HFF-Myc (cell line): ENCODE data around the gene LDLRAD4.

Source experiments
- DNase-seq: peaks from one replicate; pipeline ENCODE4 v3.0.0-alpha.2; 2011; ENCODE audit warnings: low read depth; ENCODE audit errors: extremely low read depth
- H3K4me3 ChIP-seq: replicated peaks from 2 replicates; pipeline ENCODE4 v1.5.1; 2011; ENCODE audit warnings: low read depth, mild to moderate bottlenecking, control low read depth, low read length
- TF ChIP-seq, protein P1 (sequence below): IDR thresholded peaks from 2 replicates; pipeline ENCODE4 v1.5.1; 2012; ENCODE audit warnings: mild to moderate bottlenecking, low read depth, low read length, control low read depth; ENCODE audit errors: missing control alignments

LDLRAD4 gene

DNA sequence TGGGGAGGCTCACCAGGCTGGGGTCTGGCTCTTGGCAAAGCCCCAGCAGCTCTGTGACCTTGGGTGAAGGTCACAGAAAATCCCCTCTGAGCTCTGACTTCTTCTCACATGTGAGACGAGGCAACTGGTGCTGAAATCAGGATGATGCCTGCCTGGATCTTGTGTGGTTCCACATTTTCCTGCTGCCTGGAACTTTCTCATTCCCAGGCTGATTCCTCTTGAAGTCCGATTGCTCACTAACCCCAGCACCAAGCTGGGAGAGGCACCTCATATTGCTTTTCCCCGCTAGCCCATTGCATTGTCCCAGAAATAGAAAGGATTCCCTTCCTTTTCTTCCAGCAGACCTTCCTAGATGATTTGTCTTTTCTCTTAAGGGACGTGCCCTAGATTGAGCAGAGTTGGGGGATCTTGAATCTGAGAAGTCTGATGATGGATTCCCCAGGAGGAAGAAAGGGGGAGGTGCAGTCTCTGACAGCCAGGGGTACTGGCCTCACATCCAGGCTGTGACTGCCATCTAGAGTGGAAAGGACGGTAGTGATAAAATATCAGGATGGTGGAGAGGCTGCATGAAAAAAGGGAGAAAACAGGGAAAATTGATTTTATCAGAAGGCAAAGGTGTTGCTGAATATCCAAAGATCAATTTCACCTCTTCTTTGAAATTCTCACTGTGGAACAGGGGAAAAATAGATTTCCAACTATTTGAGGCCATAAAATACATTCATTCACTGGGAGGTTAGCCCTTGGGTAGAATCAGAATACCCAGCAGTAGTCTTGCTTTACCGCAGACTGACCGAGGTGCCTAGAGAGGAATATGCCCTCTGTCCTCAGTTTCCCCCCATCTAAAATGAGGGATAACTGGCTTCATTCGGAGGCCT is 411.5 kb downstream of the LDLRAD4 start:
- no peak for DNase-seq
- H3K4me3 ChIP-seq, result no peak overlapping the region
- TF ChIP-seq, protein P1, sequence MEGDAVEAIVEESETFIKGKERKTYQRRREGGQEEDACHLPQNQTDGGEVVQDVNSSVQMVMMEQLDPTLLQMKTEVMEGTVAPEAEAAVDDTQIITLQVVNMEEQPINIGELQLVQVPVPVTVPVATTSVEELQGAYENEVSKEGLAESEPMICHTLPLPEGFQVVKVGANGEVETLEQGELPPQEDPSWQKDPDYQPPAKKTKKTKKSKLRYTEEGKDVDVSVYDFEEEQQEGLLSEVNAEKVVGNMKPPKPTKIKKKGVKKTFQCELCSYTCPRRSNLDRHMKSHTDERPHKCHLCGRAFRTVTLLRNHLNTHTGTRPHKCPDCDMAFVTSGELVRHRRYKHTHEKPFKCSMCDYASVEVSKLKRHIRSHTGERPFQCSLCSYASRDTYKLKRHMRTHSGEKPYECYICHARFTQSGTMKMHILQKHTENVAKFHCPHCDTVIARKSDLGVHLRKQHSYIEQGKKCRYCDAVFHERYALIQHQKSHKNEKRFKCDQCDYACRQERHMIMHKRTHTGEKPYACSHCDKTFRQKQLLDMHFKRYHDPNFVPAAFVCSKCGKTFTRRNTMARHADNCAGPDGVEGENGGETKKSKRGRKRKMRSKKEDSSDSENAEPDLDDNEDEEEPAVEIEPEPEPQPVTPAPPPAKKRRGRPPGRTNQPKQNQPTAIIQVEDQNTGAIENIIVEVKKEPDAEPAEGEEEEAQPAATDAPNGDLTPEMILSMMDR, result peak; percentile 70

DNA sequence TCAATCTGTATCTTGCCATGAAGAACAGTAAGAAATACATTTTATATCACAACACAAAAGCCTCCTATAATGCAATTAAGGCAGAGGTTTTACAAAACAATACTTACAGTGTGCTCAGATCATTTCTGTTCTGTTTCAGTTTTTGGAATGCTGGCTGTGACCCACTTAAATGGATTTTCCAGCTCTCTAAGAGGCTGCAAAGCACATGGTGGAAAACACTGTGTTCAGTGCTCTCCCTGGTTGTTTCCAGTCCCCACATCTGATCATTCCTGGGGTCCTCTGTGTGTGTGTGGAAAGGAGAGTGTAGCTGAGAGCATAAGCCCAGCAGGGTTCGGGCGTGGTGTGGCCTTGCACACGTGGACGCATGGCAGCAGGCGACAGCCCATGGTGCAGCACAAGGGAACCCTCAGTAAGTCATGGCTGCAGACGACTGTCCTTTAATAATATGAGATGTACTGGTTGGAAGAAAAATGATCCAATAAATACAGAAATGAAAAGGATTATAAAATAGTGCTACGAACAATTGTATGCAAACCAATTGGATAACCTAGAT is 412.2 kb downstream of the LDLRAD4 start:
- TF ChIP-seq, protein P1, result no peak
- no peak overlapping the region for H3K4me3 ChIP-seq
- DNase-seq, result no peak

DNA sequence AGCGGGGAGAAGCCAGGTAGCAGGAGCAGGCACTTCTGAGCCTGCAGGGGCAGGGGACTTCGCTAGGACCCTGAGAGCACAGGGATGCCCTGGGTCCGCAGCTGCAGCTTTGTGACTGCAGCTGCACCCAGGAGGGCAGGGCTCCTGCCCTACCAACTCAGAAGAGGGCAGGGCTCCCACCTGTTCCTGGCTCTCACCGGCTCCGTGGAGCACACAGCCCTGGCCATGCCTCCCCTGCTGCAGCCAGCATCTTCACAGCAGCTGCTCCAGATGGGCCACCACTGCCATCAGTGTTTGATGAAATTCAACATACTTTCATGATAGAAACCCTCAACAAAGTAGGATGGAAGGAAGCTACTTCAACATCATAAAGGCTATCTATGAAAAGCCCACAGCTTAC is 415.1 kb downstream of the LDLRAD4 start:
- H3K4me3 ChIP-seq, result no peak overlapping the region
- DNase-seq, result no peak
- TF ChIP-seq, protein P1, result no peak

DNA sequence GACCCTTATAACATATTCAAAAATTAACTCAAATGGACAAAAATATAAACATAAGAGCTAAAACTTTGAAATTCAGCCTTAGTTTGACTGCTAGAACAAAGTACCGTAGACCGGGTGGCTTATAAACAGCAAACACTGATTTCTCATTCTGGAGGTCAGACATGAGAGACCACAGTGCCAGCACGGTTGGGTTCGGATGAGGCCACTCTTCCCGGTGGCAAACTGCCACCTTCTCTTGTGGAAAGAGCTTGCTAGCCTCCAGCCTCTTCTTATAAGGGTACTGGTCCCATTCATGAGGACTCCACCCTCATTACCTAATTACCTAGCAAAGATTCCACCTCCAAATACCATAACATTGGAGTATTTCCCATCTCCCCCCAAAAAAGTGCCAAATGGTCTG is 416.5 kb downstream of the LDLRAD4 start:
- TF ChIP-seq, protein P1, result no peak
- H3K4me3 ChIP-seq, result no peak overlapping the region
- no peak for DNase-seq

DNA sequence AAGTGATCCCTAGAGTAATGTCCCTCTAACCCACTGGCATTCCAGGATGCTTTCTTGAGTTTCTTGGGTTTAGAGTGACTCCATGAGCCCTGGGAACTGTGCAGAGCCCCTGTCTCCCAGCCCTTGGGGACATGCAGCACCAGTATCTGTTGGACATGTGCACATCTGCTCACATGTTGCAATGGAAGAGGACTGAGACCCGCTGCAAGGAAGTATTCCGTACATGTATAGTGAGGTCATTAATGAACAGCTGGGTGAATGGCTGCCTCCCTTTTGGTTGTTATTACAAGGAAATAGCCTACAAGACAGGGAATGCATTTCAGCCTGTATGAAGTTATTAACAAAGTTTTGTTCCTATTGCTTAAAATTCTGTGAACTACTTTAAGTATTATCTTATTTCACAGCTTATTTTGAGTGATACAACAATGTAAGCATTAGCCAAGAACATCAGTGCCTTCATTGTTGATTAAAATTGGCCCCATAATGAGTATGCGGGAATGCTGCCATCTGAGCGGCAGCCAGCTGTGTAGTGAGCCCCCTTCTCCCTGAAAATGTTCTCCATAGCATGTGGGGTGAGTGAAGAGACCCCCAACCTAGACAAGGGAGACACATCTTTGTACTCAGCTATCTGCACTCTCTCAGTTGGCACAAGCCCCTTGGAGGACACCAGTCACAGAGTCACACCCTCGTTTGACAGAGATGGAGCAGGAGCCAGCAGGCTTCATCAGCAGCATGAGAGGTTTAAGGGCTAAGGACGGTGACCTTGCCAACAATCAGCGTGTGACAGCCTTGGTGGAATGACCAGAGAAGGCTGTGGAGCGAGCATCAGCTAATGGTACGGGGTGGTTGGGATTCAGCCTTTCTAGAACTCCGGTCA is 420.4 kb downstream of the LDLRAD4 start:
- TF ChIP-seq, protein P1, result no peak
- no peak overlapping the region for H3K4me3 ChIP-seq
- DNase-seq, result no peak

DNA sequence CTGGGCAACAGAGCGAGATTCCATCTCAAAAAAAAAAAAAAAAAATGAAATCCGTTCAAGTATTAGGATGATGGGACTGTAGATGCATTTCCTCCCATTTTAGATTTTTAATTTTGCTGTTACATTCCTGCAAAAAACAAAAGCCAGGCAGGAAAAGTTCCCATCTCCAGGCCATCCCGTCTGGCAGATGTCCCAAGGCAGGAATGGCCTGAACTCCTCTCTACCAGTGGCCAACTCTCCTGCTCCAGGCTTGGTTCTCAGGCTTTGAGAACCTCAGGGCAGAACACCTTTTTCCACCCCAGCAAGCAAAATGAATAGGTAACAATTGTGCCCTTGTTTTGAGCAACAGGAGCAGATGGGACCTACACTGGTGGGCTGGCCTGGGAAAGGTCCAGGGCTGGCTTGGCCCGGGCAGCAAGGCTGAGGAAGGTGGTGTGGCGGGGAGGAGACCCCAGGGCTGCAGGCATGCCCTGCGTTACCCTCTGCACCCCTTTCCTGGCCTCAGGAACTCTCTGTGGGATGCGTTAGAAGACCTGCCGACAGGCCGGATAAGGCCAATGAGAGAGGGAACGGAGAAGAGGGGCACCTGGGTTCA is 421.8 kb downstream of the LDLRAD4 start:
- no peak overlapping the region for H3K4me3 ChIP-seq
- DNase-seq, result no peak
- TF ChIP-seq, protein P1, result no peak
